Measurements from ENCODE around the gene C19orf38.

DNA sequence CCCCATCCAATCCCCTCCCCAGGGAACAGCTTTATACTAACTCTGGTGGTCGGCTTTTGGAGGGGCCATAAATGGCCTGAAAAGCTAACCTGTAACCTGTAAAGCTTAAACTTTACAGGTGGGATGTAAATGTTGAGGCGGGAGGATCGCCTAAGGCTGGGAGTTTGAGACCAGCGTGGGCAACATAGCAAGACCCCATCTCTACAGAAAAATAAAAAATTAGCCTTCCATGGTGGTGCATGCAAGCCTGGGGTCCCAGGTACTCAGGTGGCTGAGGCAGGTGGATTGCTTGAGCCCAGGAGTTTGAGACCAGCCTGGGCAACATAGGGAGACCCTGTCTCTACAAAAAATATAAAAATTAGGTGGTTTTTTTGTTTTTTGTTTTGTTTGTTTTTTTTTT is 41.7 kb downstream of the C19orf38 start:
- no peak for TF ChIP-seq CTCF (IDR thresholded peaks at IDR 0.05; ENCODE audit: low read depth, low read length, missing input control)
- no peak for TF ChIP-seq HNF4A (conservative IDR thresholded peaks at IDR 0.05)
- no peak for TF ChIP-seq TAF1 (conservative IDR thresholded peaks at IDR 0.05)
- TF ChIP-seq RAD21 (IDR thresholded peaks at IDR 0.05): no peak
- TF ChIP-seq SP1 (IDR thresholded peaks at IDR 0.05): no peak
- TF ChIP-seq REST (IDR thresholded peaks at IDR 0.05): no peak
- TF ChIP-seq GABPA (IDR thresholded peaks at IDR 0.05 in 1 of 2, conservative IDR thresholded peaks at IDR 0.05 in 1 of 2): no peak
- no peak for TF ChIP-seq YY1 (IDR thresholded peaks at IDR 0.05)
- TF ChIP-seq JUND (IDR thresholded peaks at IDR 0.05): no peak
- no peak for TF ChIP-seq HNF4G (IDR thresholded peaks at IDR 0.05)
- TF ChIP-seq ZBTB33 (IDR thresholded peaks at IDR 0.05): no peak
- TF ChIP-seq, protein P1, sequence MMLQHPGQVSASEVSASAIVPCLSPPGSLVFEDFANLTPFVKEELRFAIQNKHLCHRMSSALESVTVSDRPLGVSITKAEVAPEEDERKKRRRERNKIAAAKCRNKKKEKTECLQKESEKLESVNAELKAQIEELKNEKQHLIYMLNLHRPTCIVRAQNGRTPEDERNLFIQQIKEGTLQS (IDR thresholded peaks at IDR 0.05): no peak
